MM.1S (cell line): Measurements from ENCODE around the gene CCDC102A.

Experiments
- CTCF ChIP-seq: fragments of 300-600 bp; sonication (generic); IDR thresholded peaks from 2 replicates; pipeline ENCODE4 v1.5.1; 2016; ENCODE audit warnings: antibody characterized with exemption, low read length, mixed read lengths
- EZH2phosphoT487 ChIP-seq: fragments of 300-600 bp; sonication (generic); IDR thresholded peaks from 2 replicates; pipeline ENCODE4 v1.6.1; 2018; ENCODE audit warnings: antibody characterized with exemption, low read length

- no peak for TF ChIP-seq CTCF
- no peak for TF ChIP-seq EZH2phosphoT487
These were observed 10.6 kb downstream of the CCDC102A start for GRCh38 chr16:57525761-57526160.
